ENCODE data around the gene STAC3.

The STAC3 gene

DNA sequence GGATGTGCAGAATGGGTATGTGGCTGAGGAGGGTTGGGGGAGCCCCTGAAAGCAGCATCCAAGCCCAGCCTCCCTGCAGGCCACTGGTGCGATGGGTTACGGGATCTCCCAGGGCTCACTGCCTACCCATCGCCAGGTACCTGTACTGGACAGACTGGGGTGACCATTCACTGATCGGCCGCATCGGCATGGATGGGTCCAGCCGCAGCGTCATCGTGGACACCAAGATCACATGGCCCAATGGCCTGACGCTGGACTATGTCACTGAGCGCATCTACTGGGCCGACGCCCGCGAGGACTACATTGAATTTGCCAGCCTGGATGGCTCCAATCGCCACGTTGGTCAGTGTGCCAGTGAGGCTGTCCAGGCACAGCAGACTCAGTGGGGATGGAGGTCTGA lies 52.7 kb downstream of the STAC3 start:
- no peak for DNase-seq (ENCODE audit: insufficient read length, low spot score)
- no peak for FAIRE-seq

- FAIRE-seq = no peak
- no peak for DNase-seq (ENCODE audit: insufficient read length, low spot score)
Observed at GRCh38 chr12:57196956-57197355, 54.0 kb downstream of the STAC3 start.

DNA sequence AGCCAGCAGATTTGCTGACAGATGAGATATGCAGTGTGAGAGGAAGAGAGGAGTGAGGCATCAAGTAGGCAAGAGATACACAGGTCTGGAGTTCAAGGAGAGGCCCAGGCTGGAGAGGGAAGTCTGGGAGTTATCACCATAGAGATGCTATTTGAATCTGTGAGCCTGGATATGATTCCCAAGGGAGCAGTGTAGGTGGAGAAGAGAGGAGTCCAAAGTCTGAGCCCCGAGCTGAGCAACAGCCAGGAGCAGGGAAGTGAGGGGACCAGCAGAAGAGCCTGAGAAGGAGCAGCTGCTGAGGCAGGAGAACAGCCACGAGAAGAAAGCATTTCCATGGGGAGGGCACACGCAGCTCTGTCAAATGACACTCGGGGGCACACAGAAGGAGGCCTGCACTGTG lies 54.5 kb downstream of the STAC3 start:
- no peak for DNase-seq (ENCODE audit: insufficient read length, low spot score)
- FAIRE-seq = no peak

DNA sequence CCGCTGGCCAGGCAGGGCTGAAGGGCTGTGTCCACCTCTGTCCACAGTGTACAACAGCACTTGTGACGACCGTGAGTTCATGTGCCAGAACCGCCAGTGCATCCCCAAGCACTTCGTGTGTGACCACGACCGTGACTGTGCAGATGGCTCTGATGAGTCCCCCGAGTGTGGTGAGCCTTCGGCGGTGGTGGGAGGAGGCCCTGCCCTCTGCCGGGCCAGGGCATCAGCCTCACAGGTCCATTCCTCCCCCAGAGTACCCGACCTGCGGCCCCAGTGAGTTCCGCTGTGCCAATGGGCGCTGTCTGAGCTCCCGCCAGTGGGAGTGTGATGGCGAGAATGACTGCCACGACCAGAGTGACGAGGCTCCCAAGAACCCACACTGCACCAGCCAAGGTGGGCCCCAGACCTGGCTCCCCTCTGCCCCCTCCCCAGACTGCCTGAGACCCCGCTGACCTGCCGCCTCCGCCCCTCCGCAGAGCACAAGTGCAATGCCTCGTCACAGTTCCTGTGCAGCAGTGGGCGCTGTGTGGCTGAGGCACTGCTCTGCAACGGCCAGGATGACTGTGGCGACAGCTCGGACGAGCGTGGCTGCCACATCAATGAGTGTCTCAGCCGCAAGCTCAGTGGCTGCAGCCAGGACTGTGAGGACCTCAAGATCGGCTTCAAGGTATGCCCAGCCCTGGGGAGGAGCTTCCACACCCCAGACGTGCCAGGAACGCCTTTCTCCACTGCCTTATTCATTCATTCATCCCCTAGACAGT lies 55.2 kb downstream of the STAC3 start:
- FAIRE-seq (no peak), DNase-seq (ENCODE audit: insufficient read length, low spot score) (no peak)

DNA sequence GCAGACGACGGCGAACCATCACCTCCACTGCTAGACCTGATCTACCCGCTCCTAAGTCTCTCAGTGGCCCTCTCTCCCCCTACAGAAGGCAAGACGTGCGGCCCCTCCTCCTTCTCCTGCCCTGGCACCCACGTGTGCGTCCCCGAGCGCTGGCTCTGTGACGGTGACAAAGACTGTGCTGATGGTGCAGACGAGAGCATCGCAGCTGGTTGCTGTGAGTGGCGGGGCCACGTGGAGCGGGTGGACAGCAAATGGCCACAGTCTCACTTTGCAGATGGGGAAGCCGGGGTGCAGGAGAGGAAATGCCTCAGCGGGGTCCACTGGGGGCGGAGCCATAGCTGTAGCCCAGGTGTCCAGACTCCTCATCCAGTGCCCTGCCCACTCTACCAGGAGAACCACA lies 55.8 kb downstream of the STAC3 start:
- FAIRE-seq = no peak
- DNase-seq (ENCODE audit: insufficient read length, low spot score) = no peak

DNA sequence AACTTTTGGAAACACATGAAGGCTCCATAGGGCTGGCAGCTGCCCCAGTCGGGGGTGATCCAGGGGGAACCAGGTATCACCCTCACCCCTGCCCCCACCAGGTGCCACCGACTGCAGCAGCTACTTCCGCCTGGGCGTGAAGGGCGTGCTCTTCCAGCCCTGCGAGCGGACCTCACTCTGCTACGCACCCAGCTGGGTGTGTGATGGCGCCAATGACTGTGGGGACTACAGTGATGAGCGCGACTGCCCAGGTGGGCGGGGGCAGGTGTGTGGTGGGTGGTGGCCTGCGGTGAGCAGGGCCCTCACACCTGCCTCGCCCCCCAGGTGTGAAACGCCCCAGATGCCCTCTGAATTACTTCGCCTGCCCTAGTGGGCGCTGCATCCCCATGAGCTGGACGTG lies 56.7 kb downstream of the STAC3 start:
- no peak for DNase-seq (ENCODE audit: insufficient read length, low spot score)
- no peak for FAIRE-seq

DNA sequence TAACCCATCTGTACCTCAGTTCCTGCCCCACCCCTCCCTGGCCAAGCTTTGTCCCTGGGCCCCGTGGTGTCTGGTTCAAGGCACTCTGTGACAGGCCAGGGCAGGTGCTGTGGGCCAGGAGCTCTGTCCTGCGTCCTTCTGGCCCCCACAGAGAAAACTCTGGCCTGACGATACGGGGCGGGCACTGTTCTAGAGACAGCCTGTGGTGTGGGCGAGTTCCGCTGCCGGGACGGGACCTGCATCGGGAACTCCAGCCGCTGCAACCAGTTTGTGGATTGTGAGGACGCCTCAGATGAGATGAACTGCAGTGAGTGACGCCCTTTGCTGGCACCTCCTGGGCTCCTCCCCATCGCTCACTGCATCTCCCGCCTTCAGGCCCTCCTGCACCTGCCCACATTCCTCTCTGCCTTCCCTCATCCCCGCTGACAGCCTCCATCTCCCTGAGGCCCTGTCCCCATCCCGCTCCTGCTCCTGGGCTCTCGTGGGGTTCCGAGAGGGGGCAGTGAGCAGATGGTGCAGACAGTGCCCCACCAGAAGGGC lies 57.2 kb downstream of the STAC3 start:
- FAIRE-seq (no peak), DNase-seq (ENCODE audit: insufficient read length, low spot score) (no peak)
